ENCODE data around the gene ELP1. TPM values are rescaled to one million over a fixed set of nuclear protein-coding genes. Genes with fewer than 3 reads are reported as not detected.
"Not testable (repeated sequence)": the region's sequence is repeated elsewhere in the genome, so short reads cannot be mapped to it uniquely, and the experiment has no call there.

The ELP1 gene
- total and polyA plus RNA-seq, 2 of the 4 experiments (the other 2 are of a cell fraction), result 20.0 to 43.2 TPM

- Histone ChIP-seq H2BK20ac (ENCODE audit: low read depth, low read length) (no peak overlapping the region), H3K23ac (ENCODE audit: low read depth, low read length) (no peak overlapping the region), H3K4me3 (ENCODE audit: insufficient read depth, low read depth, low read length) (no peak overlapping the region), H3K36me3 (ENCODE audit: control insufficient read depth, insufficient read depth, low read length) (no peaks in the 10 kb centered on the region), H2AK9ac (replicated peaks; ENCODE audit: low read depth, low read length, poor library complexity) (no peak overlapping the region), H3K18ac (ENCODE audit: low read depth, low read length) (no peak overlapping the region), H3K14ac (replicated peaks; ENCODE audit: low read depth, low read length) (no peak overlapping the region), H4K5ac (ENCODE audit: low read depth, low read length) (no peak overlapping the region), H4K8ac (ENCODE audit: low read depth in 2 of 2, low read length in 2 of 2) (no peak overlapping the region), H3K4me2 (ENCODE audit: low read depth, low read length) (no peak overlapping the region), H3K27ac (ENCODE audit: insufficient read depth, low read length) (no peak overlapping the region), H3K56ac (ENCODE audit: extremely low read depth, insufficient read depth, low read length) (no peak overlapping the region), H2BK5ac (ENCODE audit: low read depth, low read length, poor library complexity, severe bottlenecking) (no peak overlapping the region), H3K79me1 (ENCODE audit: low read depth in 1 of 2, low read length in 2 of 2) (no peaks in the 10 kb centered on the region), H3K9me3 (ENCODE audit: control insufficient read depth, insufficient read depth, low read length) (no peaks in the 10 kb centered on the region), H3K9ac (ENCODE audit: low read depth, low read length) (no peak overlapping the region), H4K91ac (ENCODE audit: insufficient read depth, low read depth, low read length) (no peak overlapping the region), H4K20me1 (ENCODE audit: insufficient read depth, low read length) (no peaks in the 10 kb centered on the region), H3K27me3 (ENCODE audit: control insufficient read depth, insufficient read depth, low read length) (no peaks in the 10 kb centered on the region; the same call in 1 of the 2 replicates), H2BK15ac (ENCODE audit: low read depth, low read length) (no peak overlapping the region), H3K9me1 (ENCODE audit: insufficient read depth, low read length) (no peaks in the 10 kb centered on the region), H2BK120ac (ENCODE audit: low read depth, low read length) (no peak overlapping the region), H3K4me1 (ENCODE audit: control insufficient read depth, insufficient read depth, low read length) (no peaks in the 10 kb centered on the region), H3K4ac (ENCODE audit: low read depth, low read length) (no peak overlapping the region), H2AK5ac (ENCODE audit: low read depth, low read length) (no peak overlapping the region), H2AFZ (replicated peaks; ENCODE audit: low read length, poor library complexity) (no peak overlapping the region)
- ATAC-seq (ENCODE audit: low read depth) (no peak), DNase-seq (no peak)
- no CpG with 5 or more reads among the region's 16 CpGs for WGBS, 2 experiments (ENCODE audit: extremely low coverage in 2 of 2, insufficient read length in 1 of 2)
- ChIA-PET POLR2A (ENCODE audit: unreplicated experiment) (no interaction called here), CTCF (interaction anchor here (1.3 kb wide), 1 partner anchor 18 kb away, joined by 4 read pairs; no protein-coding TSS in a partner anchor)
- dilution Hi-C loops (cut with HindIII; ENCODE audit: low sequenced_read_pairs, unreplicated experiment), result no loop called here
- intact Hi-C loops (cut with micrococcal nuclease), result no loop called here
- in situ Hi-C loops (cut with MboI; ENCODE audit: low sequenced_read_pairs), result no loop called here
- no TSS peak for BruUV-seq (replicated peaks)
- TF ChIP-seq CTCF (conservative IDR thresholded peaks at IDR 0.05; ENCODE audit: low read depth, low read length) (no peak), RFX5 (IDR thresholded peaks at IDR 0.05; ENCODE audit: low read depth, low read length) (no peak), CEBPB (IDR thresholded peaks at IDR 0.05; ENCODE audit: low read depth, low read length) (no peak)
These were observed 91.2 kb downstream of the ELP1 start for GRCh38 chr9:108842610-108843295.

GRCh38 chr9:108839561-108839960 lies 94.4 kb downstream of the ELP1 start:
- H2AFZ ChIP-seq (replicated peaks; ENCODE audit: low read length, poor library complexity); CTCF ChIA-PET; H2AK5ac ChIP-seq (ENCODE audit: low read depth, low read length); H2BK20ac ChIP-seq (ENCODE audit: low read depth, low read length); H3K9me3 ChIP-seq (ENCODE audit: control insufficient read depth, insufficient read depth, low read length); POLR2A ChIA-PET (ENCODE audit: unreplicated experiment); H3K18ac ChIP-seq (ENCODE audit: low read depth, low read length); H3K27me3 ChIP-seq (ENCODE audit: control insufficient read depth, insufficient read depth, low read length); H2BK15ac ChIP-seq (ENCODE audit: low read depth, low read length); H3K36me3 ChIP-seq (ENCODE audit: control insufficient read depth, insufficient read depth, low read length); BruUV-seq (replicated peaks); H3K27ac ChIP-seq (ENCODE audit: insufficient read depth, low read length); H4K5ac ChIP-seq (ENCODE audit: low read depth, low read length); H3K9me1 ChIP-seq (ENCODE audit: insufficient read depth, low read length); H3K4me1 ChIP-seq (ENCODE audit: control insufficient read depth, insufficient read depth, low read length); H3K4ac ChIP-seq (ENCODE audit: low read depth, low read length); H3K4me3 ChIP-seq (ENCODE audit: insufficient read depth, low read depth, low read length); in situ Hi-C loops (cut with MboI; ENCODE audit: low sequenced_read_pairs); H3K23ac ChIP-seq (ENCODE audit: low read depth, low read length); intact Hi-C loops (cut with micrococcal nuclease); H3K56ac ChIP-seq (ENCODE audit: extremely low read depth, insufficient read depth, low read length); H3K14ac ChIP-seq (replicated peaks; ENCODE audit: low read depth, low read length); DNase-seq; H2BK120ac ChIP-seq (ENCODE audit: low read depth, low read length); H3K9ac ChIP-seq (ENCODE audit: low read depth, low read length); H3K79me1 ChIP-seq (ENCODE audit: low read depth in 1 of 2, low read length in 2 of 2); ATAC-seq (ENCODE audit: low read depth); dilution Hi-C loops (cut with HindIII; ENCODE audit: low sequenced_read_pairs, unreplicated experiment); H4K8ac ChIP-seq (ENCODE audit: low read depth in 2 of 2, low read length in 2 of 2); H2AK9ac ChIP-seq (replicated peaks; ENCODE audit: low read depth, low read length, poor library complexity); H4K20me1 ChIP-seq (ENCODE audit: insufficient read depth, low read length); H3K4me2 ChIP-seq (ENCODE audit: low read depth, low read length); H4K91ac ChIP-seq (ENCODE audit: insufficient read depth, low read depth, low read length); H2BK5ac ChIP-seq (ENCODE audit: low read depth, low read length, poor library complexity, severe bottlenecking): not testable (repeated sequence)
- no CpG with 5 or more reads among the region's 5 CpGs for WGBS, 2 experiments (ENCODE audit: extremely low coverage in 2 of 2, insufficient read length in 1 of 2)
